Endothelial cell of umbilical vein (primary cell): ENCODE measurements around the gene IMPG1. TPM values are rescaled to one million over a fixed set of nuclear protein-coding genes. Genes with fewer than 3 reads are reported as not detected.

ENCODE experiments used
- BruUV-seq: library from RNA; stranded (reverse); fragments of 400-500 nt; replicated peaks from 2 replicates; lab custom pipeline; 2021; lab: Mats Ljungman, UMichigan
- CTCF ChIA-PET: fragments of 300-600, 350-600 bp; sonication (Branson Sonifier 250); formaldehyde crosslinking; loops from one replicate; lab custom pipeline; 2021; ENCODE audit warnings: antibody characterized with exemption, inconsistent platforms; lab: Charles Lee
- POLR2A ChIA-PET: fragments of 300-600, 350-600 bp; sonication (Branson Sonifier 250); formaldehyde crosslinking; loops from one replicate; lab custom pipeline; 2021; ENCODE audit warnings: antibody characterized with exemption, inconsistent platforms; lab: Charles Lee
- DNase-seq: peaks from one replicate; pipeline ENCODE4 v3.0.0-alpha.2; 2011; ENCODE audit warnings: low read depth, low spot score
- FAIRE-seq: peaks from 2 replicates; lab custom pipeline; 2011; peaks lifted over from hg19 to GRCh38; lab: Jason Lieb, UNC
- H2AFZ ChIP-seq: 2 replicates; pipeline ENCODE4 v1.6.0; 2012; ENCODE audit warnings: low read depth, low read length, control low read depth, inconsistent platforms
- H3K27ac ChIP-seq: 2 replicates; pipeline ENCODE4 v1.5.1; 2011; ENCODE audit warnings: low read depth, mild to moderate bottlenecking, control low read depth, low read length, moderate library complexity; ENCODE audit not compliant: insufficient read depth
- H3K27me3 ChIP-seq, 2 experiments: 2 replicates each; pipeline versions ENCODE4 v1.6.0 to v1.6.1; 2011; ENCODE audit warnings: low read length in 2 of 2, mixed read lengths in 1 of 2; ENCODE audit not compliant: control insufficient read depth in 2 of 2, insufficient read depth in 2 of 2
- H3K36me3 ChIP-seq, 2 experiments: 2 replicates in 1 of 2; 3 replicates in 1 of 2; pipeline ENCODE4 v1.5.1; 2011; ENCODE audit warnings: low read length in 2 of 2, mild to moderate bottlenecking in 1 of 2, moderate library complexity in 1 of 2; ENCODE audit not compliant: control insufficient read depth in 2 of 2, insufficient read depth in 2 of 2; ENCODE audit errors: extremely low read depth in 1 of 2
- H3K4me1 ChIP-seq: 3 replicates; pipeline ENCODE4 v1.5.1; 2011; ENCODE audit warnings: mild to moderate bottlenecking, low read length; ENCODE audit not compliant: control insufficient read depth, insufficient read depth; ENCODE audit errors: extremely low read depth
- H3K4me2 ChIP-seq: 2 replicates; pipeline ENCODE4 v1.6.1; 2011; ENCODE audit warnings: low read length, control low read depth, mixed read lengths; ENCODE audit not compliant: insufficient read depth
- H3K4me3 ChIP-seq, 3 experiments: fragments of 200-600 bp in 1 of 3; sonication (generic), shearing (Covaris generic) in 1 of 3; replicated peaks in 1 of 3; 2 replicates each; pipeline ENCODE4 v1.5.1; 2011 to 2016; ENCODE audit warnings: control low read depth in 3 of 3, low read length in 3 of 3, mild to moderate bottlenecking in 2 of 3, inconsistent platforms in 1 of 3, low read depth in 1 of 3, moderate library complexity in 1 of 3; ENCODE audit not compliant: insufficient read depth in 1 of 3
- H3K79me2 ChIP-seq: 2 replicates; pipeline ENCODE4 v1.6.0; 2012; ENCODE audit warnings: low read length, inconsistent platforms; ENCODE audit not compliant: control insufficient read depth, insufficient read depth
- H3K9ac ChIP-seq: replicated peaks from 2 replicates; pipeline ENCODE3; 2011; ENCODE audit warnings: low read length, control low read depth; ENCODE audit not compliant: insufficient read depth; ENCODE audit errors: extremely low read depth
- H3K9me1 ChIP-seq: replicated peaks from 3 replicates; pipeline ENCODE4 v1.6.0; 2011; ENCODE audit warnings: mild to moderate bottlenecking, low read length; ENCODE audit not compliant: control insufficient read depth, insufficient read depth; ENCODE audit errors: extremely low read depth
- H3K9me3 ChIP-seq: replicated peaks from 2 replicates; pipeline ENCODE4 v1.5.1; 2012; ENCODE audit warnings: low read length, inconsistent platforms; ENCODE audit not compliant: control insufficient read depth, insufficient read depth
- H4K20me1 ChIP-seq: replicated peaks from 2 replicates; pipeline ENCODE3; 2011; ENCODE audit warnings: mild to moderate bottlenecking, low read length; ENCODE audit not compliant: control insufficient read depth, insufficient read depth; ENCODE audit errors: extremely low read depth
- CTCF ChIP-seq, 2 donors: IDR thresholded peaks; 1 replicate in 1 of 2; 2 replicates in 1 of 2; pipeline ENCODE4 v1.5.1; 2011; ENCODE audit warnings: low read length in 2 of 2, mild to moderate bottlenecking in 2 of 2, moderate library complexity in 2 of 2, control low read depth in 1 of 2, inconsistent platforms in 1 of 2, low read depth in 1 of 2; ENCODE audit not compliant: insufficient read depth in 1 of 2; ENCODE audit errors: extremely low read depth in 1 of 2
- EZH2 ChIP-seq: IDR thresholded peaks from 2 replicates; pipeline ENCODE4 v1.6.1; 2012; ENCODE audit warnings: borderline replicate concordance, low read depth, mild to moderate bottlenecking, moderate library complexity, low read length, inconsistent platforms; ENCODE audit not compliant: severe bottlenecking
- FOS ChIP-seq: IDR thresholded peaks from 2 replicates; pipeline ENCODE4 v1.6.1; 2011; ENCODE audit warnings: mild to moderate bottlenecking, low read length, moderate library complexity, borderline replicate concordance; ENCODE audit not compliant: insufficient read depth
- GATA2 ChIP-seq: IDR thresholded peaks from 2 replicates; pipeline ENCODE4 v1.7.0; 2011; ENCODE audit warnings: low read depth, mild to moderate bottlenecking, moderate library complexity, mixed read lengths, low read length; ENCODE audit not compliant: insufficient read length, insufficient read depth
- JUN ChIP-seq: IDR thresholded peaks from 2 replicates; pipeline ENCODE4 v1.6.1; 2011; ENCODE audit warnings: borderline replicate concordance, low read depth; ENCODE audit not compliant: insufficient read length, insufficient read depth
- MAX ChIP-seq: IDR thresholded peaks from 2 replicates; pipeline ENCODE4 v1.6.1; 2011; ENCODE audit not compliant: insufficient read depth, insufficient read length
- MYC ChIP-seq: IDR thresholded peaks from one replicate; pipeline ENCODE4 v1.6.1; 2011; ENCODE audit warnings: mild to moderate bottlenecking, low read depth, low read length
- POLR2A ChIP-seq: IDR thresholded peaks from 2 replicates; pipeline ENCODE4 v1.6.1; 2012; ENCODE audit warnings: low read depth, mild to moderate bottlenecking, control low read depth, low read length
- POLR2AphosphoS5 ChIP-seq: IDR thresholded peaks from 2 replicates; pipeline ENCODE4 v1.6.1; 2012; ENCODE audit warnings: low read depth, mild to moderate bottlenecking, control low read depth, low read length, moderate library complexity; ENCODE audit not compliant: insufficient read depth
- dilution Hi-C: fragments of 300-500 bp; cut with MboI; formaldehyde crosslinking; loops from one replicate; pipeline ENCODE4 v1.15.0; 2019; ENCODE audit warnings: low sequenced_read_pairs; ENCODE audit not compliant: extremely low pct_ligation_motif_present
- intact Hi-C: fragments of 100-400 bp; cut with micrococcal nuclease; formaldehyde crosslinking; loops from one replicate; pipeline ENCODE4 v1.10.0; 2022
- polyA plus RNA-seq, 4 experiments: library from polyadenylated mRNA; depleted of rRNA in 3 of 4; stranded (reverse) in 3 of 4; unstranded in 1 of 4; fragments of >200 nt; gene quantifications; 2 replicates each; pipeline versions ENCODE4 v1.2.1 to v1.2.3, GENCODE V29; 2011 to 2012; ENCODE audit warnings: missing spikeins in 1 of 4
- total RNA-seq: library from RNA; stranded (reverse); gene quantifications from 2 replicates; pipeline ENCODE4 v1.2.3, GENCODE V29; 2021

The IMPG1 gene
- total and polyA plus RNA-seq, 2 donors (not counting 3 experiments of a cell fraction or from before 2014, with no cell fraction given) = not detected

- H3K79me2 ChIP-seq = no peaks in the 10 kb centered on the region
- BruUV-seq = no TSS peak
- POLR2A ChIA-PET = no interaction called here
- H3K36me3 ChIP-seq = no peaks in the 10 kb centered on the region
- FAIRE-seq (no peak), DNase-seq (no peak)
- TF ChIP-seq JUN (no peak), GATA2 (no peak), POLR2A (no peak), EZH2 (no peak), FOS (no peak), CTCF (IDR thresholded peaks at IDR 0.05; ENCODE audit: extremely low read depth in 1 of 2, insufficient read depth in 1 of 2, low read depth in 1 of 2, low read length in 2 of 2) (no peak), MYC (no peak), MAX (no peak), POLR2AphosphoS5 (no peak)
- no peaks in the 10 kb centered on the region for H3K4me1 ChIP-seq
- no peak overlapping the region for H3K9ac ChIP-seq
- no peak overlapping the region for H3K4me3 ChIP-seq
- no peaks in the 10 kb centered on the region for H3K9me3 ChIP-seq
- H4K20me1 ChIP-seq = no peaks in the 10 kb centered on the region
- H3K27ac ChIP-seq = no peak overlapping the region
- no peak overlapping the region for H3K4me2 ChIP-seq
- H3K27me3 ChIP-seq = no peaks in the 10 kb centered on the region
- CTCF ChIA-PET = no interaction called here
- no peak overlapping the region for H2AFZ ChIP-seq
- dilution Hi-C loops (no loop called here), intact Hi-C loops (no loop called here)
- H3K9me1 ChIP-seq = no peaks in the 10 kb centered on the region
These were observed 57.6 kb downstream of the IMPG1 start for GRCh38 chr6:76014626-76015530.
